ENCODE measurements around the gene PARD3B. TPM values are rescaled to one million over a fixed set of nuclear protein-coding genes. Genes with fewer than 3 reads are reported as not detected.

Gene PARD3B
- total RNA-seq, 1 donor from 2014 or later, result 1.6 TPM

DNA sequence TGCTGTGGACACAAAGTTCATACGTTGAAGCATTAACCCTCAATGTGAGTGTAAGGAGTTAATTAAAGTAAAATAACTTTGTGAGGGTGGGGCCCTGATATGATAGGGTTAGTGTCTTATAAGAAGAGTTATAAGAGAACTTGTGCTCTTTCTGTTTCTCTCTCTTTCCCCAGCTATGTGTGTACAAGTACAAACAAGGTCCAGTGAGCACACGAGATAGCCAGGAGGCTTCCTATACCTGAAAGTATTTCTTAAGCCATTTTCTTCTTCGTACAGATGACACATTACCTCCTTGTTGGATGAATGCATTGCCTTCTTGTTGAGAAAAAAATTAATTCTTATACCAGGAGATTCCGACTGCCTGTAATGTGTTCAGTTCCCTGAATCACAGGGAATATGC lies 301.2 kb downstream of the PARD3B start:
- FAIRE-seq (no peak), DNase-seq (ENCODE audit: low read depth) (peak; percentile 45)
- no peak overlapping the region for H3K4me3 ChIP-seq (ENCODE audit: low read depth, low read length)
- TF ChIP-seq, protein P1, sequence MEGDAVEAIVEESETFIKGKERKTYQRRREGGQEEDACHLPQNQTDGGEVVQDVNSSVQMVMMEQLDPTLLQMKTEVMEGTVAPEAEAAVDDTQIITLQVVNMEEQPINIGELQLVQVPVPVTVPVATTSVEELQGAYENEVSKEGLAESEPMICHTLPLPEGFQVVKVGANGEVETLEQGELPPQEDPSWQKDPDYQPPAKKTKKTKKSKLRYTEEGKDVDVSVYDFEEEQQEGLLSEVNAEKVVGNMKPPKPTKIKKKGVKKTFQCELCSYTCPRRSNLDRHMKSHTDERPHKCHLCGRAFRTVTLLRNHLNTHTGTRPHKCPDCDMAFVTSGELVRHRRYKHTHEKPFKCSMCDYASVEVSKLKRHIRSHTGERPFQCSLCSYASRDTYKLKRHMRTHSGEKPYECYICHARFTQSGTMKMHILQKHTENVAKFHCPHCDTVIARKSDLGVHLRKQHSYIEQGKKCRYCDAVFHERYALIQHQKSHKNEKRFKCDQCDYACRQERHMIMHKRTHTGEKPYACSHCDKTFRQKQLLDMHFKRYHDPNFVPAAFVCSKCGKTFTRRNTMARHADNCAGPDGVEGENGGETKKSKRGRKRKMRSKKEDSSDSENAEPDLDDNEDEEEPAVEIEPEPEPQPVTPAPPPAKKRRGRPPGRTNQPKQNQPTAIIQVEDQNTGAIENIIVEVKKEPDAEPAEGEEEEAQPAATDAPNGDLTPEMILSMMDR (IDR thresholded peaks at IDR 0.05; ENCODE audit: insufficient read depth, low read length, severe bottlenecking), result no peak
- no peaks in the 10 kb centered on the region for H3K36me3 ChIP-seq (ENCODE audit: control insufficient read depth, insufficient read depth, low read length)
- H3K27me3 ChIP-seq (ENCODE audit: control insufficient read depth, insufficient read depth, low read length), result no peaks in the 10 kb centered on the region

DNA sequence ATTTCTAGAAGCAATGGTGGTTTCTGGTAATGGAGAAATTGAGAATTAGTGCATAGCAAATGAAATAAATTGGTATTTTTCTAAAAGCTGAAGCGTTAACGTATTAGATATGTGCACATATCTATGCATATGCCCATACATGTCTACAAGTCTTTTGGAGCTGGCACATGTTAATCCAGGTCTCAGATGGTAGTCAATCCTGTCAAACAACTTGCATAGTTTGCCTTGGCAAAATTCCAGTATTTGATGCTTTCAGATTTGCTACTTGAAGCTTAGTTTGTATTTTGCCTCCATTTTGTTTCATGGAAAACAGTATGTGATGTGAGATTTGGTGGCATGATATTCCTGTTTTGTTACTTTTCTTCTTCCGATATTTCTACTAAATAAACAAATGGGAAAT lies 304.6 kb downstream of the PARD3B start:
- H3K36me3 ChIP-seq (ENCODE audit: control insufficient read depth, insufficient read depth, low read length), result no peaks in the 10 kb centered on the region
- FAIRE-seq, result peak; percentile 32
- TF ChIP-seq, protein P1 (IDR thresholded peaks at IDR 0.05; ENCODE audit: insufficient read depth, low read length, severe bottlenecking), result no peak
- H3K27me3 ChIP-seq (ENCODE audit: control insufficient read depth, insufficient read depth, low read length), result no peaks in the 10 kb centered on the region
- H3K4me3 ChIP-seq (ENCODE audit: low read depth, low read length), result no peak overlapping the region
- peak; percentile 94 for DNase-seq (ENCODE audit: low read depth)

DNA sequence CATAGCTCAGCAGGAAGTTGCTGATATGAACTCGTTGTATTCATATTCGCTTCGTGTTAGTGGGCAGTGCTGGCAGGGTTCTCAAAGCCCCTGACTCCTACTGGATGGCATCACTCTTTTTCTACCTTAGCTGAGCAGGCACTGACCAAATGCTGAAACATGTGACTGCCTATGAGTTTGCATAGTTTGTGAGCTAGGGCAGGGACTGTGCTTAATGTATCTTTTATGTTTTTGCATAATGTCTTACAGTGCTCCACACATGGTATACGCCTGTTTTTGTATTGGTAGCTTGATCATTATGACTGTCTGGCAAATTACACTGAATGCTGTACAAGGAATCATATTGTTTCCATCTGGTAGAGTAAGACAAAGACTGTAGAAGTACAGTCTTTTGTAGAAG lies 305.3 kb downstream of the PARD3B start:
- Histone ChIP-seq H3K36me3 (ENCODE audit: control insufficient read depth, insufficient read depth, low read length) (no peaks in the 10 kb centered on the region), H3K27me3 (ENCODE audit: control insufficient read depth, insufficient read depth, low read length) (no peaks in the 10 kb centered on the region), H3K4me3 (ENCODE audit: low read depth, low read length) (no peak overlapping the region)
- TF ChIP-seq, protein P1 (IDR thresholded peaks at IDR 0.05; ENCODE audit: insufficient read depth, low read length, severe bottlenecking), result no peak
- FAIRE-seq, result no peak
- DNase-seq (ENCODE audit: low read depth), result peak; percentile 25

DNA sequence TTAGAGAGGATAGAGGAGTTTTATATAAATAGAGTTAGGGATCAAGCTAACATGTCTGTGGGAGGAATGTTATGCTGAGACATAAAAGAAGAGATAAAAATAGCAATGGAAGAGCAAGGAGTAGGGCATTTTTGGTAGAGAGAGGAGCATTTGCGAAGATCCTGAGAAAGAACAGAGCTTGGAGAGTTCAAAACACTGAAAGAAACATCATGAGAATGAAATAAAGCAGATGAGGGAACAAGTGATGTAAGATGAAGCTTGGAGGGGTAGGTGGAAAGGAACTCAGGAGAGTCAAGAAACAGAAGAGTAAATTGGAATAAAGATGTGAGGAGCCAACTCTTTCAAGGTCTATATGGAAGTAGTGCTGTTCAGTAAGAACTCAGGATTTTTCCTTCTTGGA lies 308.6 kb downstream of the PARD3B start:
- Histone ChIP-seq H3K27me3 (ENCODE audit: control insufficient read depth, insufficient read depth, low read length) (no peaks in the 10 kb centered on the region), H3K4me3 (ENCODE audit: low read depth, low read length) (no peak overlapping the region), H3K36me3 (ENCODE audit: control insufficient read depth, insufficient read depth, low read length) (no peaks in the 10 kb centered on the region)
- TF ChIP-seq, protein P1 (IDR thresholded peaks at IDR 0.05; ENCODE audit: insufficient read depth, low read length, severe bottlenecking), result no peak
- FAIRE-seq, result no peak
- DNase-seq (ENCODE audit: low read depth), result no peak

DNA sequence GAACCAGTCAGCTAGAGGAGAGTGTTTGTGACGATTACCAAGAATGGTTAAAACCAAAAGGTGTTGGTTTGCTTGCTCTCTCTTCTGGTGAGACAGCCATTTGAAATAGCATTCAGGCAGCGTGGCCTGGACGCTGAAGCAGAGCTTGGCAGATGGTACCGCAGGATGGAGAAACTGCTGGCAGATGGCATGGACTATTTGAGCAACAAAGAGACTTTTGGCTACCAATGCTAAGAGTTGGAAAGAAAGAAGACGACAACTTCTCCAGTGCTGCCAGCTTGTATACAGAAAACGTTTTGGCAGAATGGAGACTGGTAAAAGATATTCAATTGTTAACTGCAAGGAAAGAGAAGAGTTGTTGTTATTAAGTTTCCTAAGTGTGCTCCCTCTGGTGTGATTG lies 315.0 kb downstream of the PARD3B start:
- no peak for DNase-seq (ENCODE audit: low read depth)
- H3K4me3 ChIP-seq (ENCODE audit: low read depth, low read length), result no peak overlapping the region
- TF ChIP-seq, protein P1 (IDR thresholded peaks at IDR 0.05; ENCODE audit: insufficient read depth, low read length, severe bottlenecking), result no peak
- H3K36me3 ChIP-seq (ENCODE audit: control insufficient read depth, insufficient read depth, low read length), result no peaks in the 10 kb centered on the region
- H3K27me3 ChIP-seq (ENCODE audit: control insufficient read depth, insufficient read depth, low read length), result no peaks in the 10 kb centered on the region
- no peak for FAIRE-seq

DNA sequence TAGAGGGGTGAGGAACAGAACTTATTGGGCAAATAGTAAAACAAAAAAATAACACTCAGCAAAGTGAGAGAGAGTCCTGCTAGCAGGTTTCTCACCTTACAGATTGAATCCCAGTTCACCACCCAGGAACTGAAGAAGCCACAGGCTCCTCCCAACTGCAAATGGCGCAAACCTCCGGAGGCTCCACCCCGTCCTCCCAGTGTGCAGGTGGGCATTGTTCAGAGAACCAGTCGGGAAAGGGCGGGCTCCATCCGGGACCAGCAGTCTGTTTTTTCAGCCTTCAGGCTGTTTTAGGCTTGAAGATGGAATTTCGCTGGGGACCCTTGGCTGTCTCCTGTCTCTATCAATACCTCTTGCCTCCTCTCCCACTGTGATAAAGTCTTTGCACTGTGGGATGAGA lies 317.5 kb downstream of the PARD3B start:
- DNase-seq (ENCODE audit: low read depth) (no peak), FAIRE-seq (no peak)
- Histone ChIP-seq H3K36me3 (ENCODE audit: control insufficient read depth, insufficient read depth, low read length) (no peaks in the 10 kb centered on the region), H3K4me3 (ENCODE audit: low read depth, low read length) (no peak overlapping the region), H3K27me3 (ENCODE audit: control insufficient read depth, insufficient read depth, low read length) (no peaks in the 10 kb centered on the region)
- TF ChIP-seq, protein P1 (IDR thresholded peaks at IDR 0.05; ENCODE audit: insufficient read depth, low read length, severe bottlenecking), result no peak

All from bronchial epithelial cell (primary cell).